Jurkat, Clone E6-1 (cell line): Measurements from ENCODE around the gene IL19.

Experiments used
- DNase-seq: peaks from one replicate; pipeline ENCODE4 v3.0.0-alpha.2; 2011; ENCODE audit warnings: low read depth, low spot score
- H3K4me3 ChIP-seq: 2 replicates; pipeline ENCODE4 v1.5.1; 2011; ENCODE audit warnings: mild to moderate bottlenecking, low read length, control low read depth, moderate library complexity

Gene IL19

DNA sequence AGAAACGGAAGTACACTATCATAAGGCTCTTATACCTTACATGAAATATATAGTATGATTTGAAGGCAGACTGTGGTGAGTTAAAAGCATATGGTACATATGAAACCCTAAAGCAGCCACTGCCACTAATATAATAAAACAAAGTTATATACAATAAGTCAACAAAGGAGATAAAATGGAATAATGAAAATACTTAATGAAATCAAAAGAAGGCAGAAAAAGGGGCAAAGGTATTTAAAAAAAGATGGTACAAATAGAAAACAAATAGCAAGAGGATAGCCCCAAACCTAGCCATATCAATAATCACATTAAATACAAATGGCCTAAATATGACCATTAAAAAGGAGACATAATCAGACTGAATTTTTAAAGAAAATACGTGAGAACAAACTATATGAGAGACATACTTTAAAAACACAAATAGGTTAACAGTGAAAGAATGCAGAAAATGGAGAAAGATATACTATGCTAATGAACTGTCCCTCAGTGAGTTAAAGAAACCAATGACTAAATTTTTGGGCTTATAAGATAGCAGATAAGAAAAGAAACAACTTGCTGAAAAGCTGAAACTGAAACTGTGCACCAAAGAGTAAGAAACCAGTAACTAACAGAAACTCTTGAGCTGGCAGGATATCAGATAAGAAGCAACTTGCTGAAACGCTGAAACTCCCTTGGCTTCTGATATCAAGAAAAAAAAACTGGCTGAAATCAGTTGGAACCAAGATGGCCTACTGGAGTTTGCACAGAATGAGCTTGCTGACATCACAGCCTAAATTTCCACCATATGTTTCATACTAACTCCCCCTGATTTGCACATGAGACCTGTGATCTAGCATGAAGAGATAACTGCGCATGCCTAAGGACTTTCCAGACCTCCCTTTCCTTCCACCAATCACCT lies 46.1 kb downstream of the IL19 start:
- H3K4me3 ChIP-seq: no peak overlapping the region
- peak; percentile 76 for DNase-seq

DNA sequence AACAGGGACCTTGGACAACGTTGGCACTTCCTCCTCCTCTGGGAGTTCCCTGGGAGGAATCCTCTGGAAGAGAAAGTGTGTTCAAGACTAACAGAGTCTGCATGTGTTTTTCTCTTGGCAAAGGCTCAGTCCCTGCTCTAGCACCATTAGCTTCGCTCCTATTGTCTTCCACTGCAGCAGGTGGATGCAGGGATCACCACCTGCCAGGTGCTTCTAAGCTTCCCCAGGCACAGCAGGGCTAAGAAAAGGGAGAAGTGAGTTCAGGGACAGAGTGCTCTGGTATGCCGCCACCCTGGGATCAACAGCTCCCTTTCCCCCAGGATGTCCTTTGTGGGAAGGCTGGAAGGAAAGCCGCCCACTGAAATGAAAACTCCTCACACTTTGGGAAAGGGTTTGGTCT lies 50.9 kb downstream of the IL19 start:
- H3K4me3 ChIP-seq: no peak overlapping the region
- no peak for DNase-seq

DNA sequence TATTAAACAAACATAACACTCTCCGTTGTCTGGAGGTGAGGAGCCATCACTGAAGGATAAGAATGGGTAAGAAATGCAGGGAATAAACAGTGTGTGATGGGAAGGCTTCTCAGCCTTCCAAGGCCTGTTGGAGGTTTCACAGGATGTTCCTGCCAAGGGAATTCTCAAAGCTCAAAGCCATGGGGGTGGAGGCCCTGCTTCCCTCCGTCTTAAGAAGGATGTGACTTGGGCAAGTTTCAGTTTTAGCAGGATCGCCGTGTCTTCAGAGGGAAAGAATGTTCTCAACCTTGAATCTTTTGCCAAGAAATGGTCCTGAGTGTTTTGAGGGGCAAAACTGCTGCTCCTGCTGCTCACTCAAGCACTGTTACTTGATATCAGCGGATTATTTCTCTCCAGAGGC lies 53.2 kb downstream of the IL19 start:
- DNase-seq: no peak
- no peak overlapping the region for H3K4me3 ChIP-seq

DNA sequence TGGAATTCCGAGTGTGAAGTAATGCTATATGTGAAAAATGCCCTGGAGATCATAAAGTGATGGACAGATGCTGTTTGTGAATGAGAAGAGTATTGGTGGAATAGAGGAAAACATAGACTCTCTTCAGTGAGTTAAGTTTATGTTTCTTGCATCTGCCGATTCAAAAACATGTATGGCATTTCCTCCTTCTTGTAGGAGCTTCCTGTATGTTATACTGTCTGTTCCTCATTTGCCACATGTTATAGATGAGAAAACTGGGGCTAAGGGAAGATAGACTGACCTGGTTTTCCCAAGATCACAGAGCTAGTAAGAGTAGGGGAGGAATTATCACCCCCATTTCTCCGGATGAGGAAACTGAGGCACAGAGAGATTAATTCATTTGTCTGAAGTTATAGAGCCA lies 53.8 kb downstream of the IL19 start:
- DNase-seq: no peak
- H3K4me3 ChIP-seq: no peak overlapping the region

DNA sequence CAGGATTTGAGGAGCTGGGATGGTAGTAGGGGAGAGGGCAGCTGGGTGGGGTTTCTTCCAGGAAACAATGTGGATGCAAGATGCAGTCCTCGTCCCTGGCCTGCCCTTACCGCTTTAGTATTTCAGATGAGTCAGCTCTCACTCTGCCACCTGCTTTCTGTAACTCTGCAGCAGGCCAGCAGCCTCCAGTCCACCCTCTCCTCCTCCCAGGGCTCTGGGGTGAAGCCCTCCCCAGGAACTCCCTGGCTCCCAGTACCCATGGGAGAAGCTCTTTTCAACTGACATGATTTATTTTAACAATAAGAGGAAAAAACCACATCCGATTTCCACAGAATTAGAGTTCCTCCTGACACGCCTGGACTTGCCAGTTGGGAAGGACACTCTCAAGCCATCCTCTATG lies 55.8 kb downstream of the IL19 start:
- no peak for DNase-seq
- H3K4me3 ChIP-seq: no peak overlapping the region

DNA sequence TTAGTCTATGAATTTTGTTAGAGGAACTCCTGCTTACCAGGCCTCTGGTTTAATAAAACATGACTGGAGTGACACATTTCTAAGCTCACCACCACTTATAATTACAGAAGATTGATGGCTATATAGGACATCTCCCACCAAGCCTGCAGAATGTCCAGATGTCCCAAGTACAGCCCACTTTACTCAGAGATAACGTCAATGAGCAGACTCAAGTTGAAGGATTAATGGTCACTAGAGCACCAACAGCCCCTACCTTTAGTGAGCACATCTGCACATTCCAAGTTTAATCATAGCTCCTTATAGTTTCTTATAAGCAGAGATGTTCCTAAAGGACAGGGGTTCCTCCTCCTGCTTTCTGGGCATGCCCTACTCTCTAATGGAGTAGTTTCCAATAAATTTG lies 57.5 kb downstream of the IL19 start:
- no peak for DNase-seq
- no peak overlapping the region for H3K4me3 ChIP-seq

DNA sequence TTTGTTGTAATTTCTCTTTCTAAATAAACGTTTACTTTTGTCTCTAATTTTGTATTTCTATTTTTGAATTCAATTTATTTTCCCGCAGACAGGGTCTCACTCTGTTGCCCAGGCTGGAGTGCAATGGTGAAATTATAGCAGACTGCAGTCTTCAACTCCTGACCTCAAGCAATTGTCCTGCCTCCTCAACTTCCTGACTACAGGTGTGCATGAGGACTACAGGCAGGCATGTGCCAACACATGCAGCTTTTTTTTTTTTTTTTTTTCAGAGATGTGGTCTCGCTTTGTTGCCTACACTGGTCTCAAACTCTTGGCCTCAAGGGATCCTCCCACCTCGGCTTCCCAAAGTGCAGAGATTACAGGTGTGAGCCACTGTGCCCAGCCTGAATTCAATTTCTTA lies 58.2 kb downstream of the IL19 start:
- no peak overlapping the region for H3K4me3 ChIP-seq
- DNase-seq: peak; percentile 17

DNA sequence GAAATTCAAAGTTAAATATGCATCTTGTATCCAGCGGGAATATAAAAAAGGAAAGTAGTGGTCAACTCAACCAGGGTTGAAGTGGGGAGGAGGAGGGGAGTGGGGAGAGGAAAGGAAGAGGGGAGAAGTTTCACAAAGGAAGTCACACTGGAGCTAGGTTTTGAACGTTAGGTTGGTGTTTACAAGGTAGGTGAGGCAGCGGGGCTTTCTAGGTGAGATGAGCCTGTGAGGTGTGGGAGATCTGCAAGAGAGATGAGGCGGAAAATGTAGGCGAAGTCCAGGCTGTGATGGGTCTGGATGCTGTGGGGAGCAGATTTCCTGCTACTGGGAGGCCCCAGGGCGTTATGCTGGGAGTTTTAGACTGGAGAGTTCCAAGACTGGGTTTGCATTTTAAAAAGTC lies 58.7 kb downstream of the IL19 start:
- no peak overlapping the region for H3K4me3 ChIP-seq
- no peak for DNase-seq

DNA sequence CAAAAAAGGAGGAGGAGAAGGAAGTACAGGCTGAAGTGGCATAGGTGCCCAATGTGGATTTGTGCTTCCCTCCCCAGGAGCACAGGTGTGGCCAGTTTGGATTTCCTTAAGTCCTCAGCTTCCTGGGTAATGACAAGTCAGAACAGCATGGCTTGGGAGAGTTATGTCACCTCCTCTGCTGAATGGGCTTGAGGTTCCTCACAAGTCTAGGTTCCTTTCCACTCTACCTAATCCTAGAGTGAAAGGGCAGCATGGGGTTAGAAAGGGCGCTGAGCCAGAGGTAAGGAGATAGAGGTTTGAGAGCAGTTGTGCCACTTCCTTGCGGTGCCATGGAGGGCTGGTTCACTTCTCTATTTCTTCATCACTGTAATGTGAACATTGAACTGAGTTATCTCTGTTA lies 59.3 kb downstream of the IL19 start:
- DNase-seq: peak; percentile 22

DNA sequence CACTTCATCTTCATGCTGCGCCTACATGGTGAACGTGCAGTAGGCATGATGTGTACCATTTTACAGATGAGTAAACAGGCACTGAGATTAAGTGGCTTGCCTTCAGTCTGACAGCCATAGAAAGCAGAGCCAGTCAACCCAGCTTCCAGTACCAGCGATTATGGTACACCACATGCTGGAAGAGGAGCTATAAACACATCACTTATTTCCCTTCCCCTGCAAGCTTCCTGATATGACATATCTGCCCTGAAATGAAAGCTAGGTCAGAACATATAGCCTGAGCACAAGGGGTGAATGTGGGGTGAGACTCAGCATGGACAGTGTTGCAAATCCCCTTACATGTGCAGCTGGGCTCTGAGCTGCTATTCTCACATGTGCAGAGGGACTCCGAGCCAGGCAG lies 61.1 kb downstream of the IL19 start:
- no peak for DNase-seq
- H3K4me3 ChIP-seq: no peak overlapping the region

More for the DNA sequence above, 59.3 kb downstream of the IL19 start:
- H3K4me3 ChIP-seq: no peak overlapping the region

DNA sequence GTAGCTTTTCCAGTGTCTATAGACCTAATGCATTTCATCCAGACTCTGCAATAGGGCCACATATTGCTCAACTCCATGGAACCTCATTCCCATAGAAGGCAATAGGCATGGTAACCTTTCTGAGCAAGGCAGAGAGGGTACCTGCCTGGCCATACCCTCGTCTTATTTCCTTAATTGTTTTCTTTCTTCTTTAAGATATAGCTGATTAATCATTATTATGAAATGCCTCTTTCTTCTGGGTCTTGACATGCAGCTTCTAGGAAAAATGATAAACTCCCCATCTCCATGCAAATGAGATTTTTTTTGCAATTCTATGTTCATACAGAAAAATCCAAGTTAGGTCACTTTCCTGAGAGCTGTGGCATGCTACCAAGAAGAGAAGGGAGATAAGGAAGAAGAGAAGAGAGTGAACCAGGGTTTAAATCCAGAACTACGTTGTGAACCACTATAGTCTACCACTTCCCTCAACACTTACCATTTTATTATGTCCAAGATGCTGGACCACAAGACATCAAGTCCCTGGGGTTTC lies 61.8 kb downstream of the IL19 start:
- no peak for DNase-seq
- H3K4me3 ChIP-seq: no peak overlapping the region

DNA sequence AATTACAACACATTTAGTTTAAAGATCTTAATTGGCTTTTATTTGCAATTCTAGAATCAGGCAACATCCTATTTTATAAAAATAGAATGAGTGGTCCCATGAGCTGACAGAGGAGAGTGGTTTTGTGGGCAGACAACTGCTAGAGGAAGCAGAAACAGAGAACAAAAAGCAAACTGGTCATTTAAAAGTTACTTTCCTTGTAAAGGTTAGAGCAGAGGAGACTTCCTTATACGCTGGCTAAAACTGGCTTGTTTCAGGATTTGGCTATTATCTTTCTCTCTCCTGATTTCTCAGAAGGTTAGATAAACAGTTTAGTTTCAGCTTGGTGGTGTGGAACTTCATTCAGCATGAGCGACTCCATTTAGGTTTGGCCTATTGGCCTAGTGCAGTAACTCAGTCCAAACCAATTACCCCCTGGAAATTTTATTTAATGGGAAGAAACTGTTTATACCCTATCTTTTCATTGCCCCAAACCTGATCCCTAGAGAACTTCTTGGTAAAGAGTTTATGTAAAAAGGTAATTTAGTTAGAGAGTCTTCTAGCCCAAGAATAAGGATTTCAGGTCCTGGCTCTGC lies 62.6 kb downstream of the IL19 start:
- H3K4me3 ChIP-seq: no peak overlapping the region
- DNase-seq: no peak

DNA sequence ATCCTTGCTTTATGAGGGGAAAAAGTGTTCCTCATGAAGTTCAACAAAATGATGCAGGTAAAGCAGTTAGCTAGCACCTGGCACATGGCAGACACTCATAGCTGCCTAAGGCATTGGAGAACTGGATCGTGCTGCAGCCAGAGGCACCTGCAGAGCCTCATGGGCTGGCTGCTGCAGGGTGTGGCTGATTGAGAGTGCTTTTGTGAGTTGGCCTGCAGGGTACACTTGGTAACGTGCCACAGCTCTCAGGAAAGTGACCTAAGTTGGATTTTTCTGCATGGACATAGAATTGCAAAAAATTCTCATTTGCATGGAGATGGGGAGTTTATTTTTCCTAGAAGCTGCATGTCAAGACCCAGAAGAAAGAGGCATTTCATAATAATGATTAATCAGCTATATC lies 63.2 kb downstream of the IL19 start:
- DNase-seq: no peak
- H3K4me3 ChIP-seq: no peak overlapping the region

DNA sequence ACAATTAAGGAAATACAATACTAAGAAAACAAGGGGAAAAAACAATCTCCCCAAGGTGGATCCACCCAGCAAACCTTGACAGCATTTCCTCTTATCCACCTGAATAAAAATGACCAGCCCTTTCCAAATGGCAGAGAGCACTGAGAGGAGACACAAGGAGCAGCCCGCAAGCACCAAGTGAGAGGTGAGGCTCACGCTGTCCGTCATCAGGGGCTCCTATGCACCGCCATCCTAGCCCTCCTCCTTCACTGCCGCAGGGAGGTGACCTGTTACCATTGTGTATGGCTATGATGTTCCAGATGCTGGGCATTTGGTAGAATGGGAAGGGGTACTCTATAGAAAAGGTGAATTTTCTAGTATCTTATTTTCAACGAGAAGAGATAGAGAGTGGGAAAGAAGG lies 63.6 kb downstream of the IL19 start:
- no peak overlapping the region for H3K4me3 ChIP-seq
- no peak for DNase-seq

DNA sequence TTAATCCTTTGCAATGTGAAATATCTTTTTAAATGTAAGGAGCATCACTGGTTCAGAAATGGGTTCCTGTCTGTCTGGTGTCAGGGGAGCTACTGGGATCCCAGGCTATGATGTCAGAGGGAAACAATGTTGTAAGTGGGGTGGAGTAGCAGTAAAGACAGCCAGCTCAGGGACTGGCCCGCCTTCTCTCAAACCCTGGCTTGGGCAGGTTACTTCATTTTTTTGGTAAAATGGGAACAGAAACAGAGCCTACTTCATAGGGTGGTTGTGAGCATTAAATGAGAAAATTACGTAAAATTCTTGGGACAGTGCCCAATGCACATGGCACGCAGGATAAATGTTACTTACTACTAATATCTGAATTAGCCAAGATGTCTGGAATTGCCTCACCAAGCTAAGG lies 64.1 kb downstream of the IL19 start:
- no peak for DNase-seq
- H3K4me3 ChIP-seq: no peak overlapping the region

DNA sequence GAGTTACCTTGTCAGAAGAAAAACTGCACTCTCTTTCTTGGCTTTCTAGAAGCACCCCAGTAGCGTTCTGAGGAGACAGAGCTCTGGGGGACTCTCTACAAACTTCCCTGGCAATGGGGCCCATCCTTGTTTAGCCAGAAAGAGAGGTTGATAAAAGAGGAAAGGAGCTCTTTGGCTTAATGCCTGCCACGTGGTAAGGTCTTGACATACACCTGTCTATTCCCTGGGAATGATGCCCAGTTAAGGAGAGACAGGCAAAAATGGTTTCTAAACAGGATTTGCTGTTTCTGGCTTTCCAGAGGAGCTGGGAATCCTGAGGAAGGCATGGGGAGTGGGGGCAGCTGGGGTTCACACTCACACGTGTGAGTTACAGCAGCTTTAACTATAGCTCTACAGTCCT lies 64.6 kb downstream of the IL19 start:
- no peak for DNase-seq

DNA sequence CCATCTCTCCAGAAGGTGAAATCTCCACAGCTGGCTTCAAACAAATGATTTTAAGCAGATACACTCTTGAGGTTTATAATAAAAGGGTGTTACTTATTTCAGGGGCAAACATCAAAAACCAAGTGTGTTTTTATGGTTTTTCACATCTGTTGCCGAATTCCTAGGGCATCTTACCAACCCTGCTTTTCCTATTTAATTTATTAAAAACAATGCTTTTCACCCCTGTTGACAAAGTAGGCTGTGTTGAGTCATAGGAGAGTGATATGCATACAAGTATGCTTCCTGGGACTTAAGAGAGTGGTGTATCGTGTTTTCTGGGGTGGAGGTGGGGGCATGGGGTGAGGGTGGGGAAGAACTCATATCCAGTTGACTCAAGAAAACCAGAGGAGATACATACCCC lies 65.5 kb downstream of the IL19 start:
- no peak for DNase-seq
- H3K4me3 ChIP-seq: no peak overlapping the region

More for the DNA sequence above, 64.6 kb downstream of the IL19 start:
- no peak overlapping the region for H3K4me3 ChIP-seq

DNA sequence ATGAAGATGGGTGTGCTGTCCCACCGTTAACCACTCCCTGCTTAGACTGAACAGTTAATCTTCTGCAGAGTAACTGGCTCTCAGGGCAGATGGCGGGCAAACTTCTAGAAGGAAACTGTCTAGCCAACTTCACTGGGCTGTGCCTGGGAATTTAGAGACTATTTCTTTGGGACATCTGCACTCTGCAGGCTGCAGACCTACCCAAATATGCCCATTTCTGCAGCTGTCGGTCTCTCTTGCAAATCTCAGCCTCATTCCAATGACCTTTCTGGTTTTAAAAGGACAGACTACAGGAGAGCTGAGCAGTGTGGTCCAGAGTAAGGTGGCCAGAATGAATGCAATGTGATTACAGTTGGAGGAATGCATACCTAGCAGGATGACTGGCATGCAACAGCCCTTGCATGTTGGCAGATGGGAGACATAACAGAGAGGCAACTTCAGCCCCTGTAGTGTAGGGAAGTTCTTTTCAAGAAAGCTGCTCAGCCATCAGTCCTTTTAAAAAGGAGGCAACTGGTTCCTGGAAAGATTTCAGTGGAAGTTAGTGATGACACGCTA lies 68.5 kb downstream of the IL19 start:
- DNase-seq: no peak
- no peak overlapping the region for H3K4me3 ChIP-seq

DNA sequence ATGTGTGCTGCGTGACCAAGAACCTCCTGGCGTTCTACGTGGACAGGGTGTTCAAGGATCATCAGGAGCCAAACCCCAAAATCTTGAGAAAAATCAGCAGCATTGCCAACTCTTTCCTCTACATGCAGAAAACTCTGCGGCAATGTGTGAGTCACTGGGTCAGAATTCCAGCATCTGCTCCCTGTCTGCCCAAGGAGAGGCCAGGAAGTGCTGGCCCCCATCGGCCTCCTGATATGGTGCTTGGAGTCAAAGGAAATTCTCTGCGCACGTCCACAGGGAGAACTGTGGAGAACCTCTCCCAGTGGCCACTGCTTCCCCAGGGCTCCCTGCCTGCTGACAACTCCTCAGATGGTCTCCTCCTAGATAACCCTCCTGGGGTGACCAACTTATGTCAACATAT lies 69.3 kb downstream of the IL19 start:
- DNase-seq: no peak
- no peak overlapping the region for H3K4me3 ChIP-seq

DNA sequence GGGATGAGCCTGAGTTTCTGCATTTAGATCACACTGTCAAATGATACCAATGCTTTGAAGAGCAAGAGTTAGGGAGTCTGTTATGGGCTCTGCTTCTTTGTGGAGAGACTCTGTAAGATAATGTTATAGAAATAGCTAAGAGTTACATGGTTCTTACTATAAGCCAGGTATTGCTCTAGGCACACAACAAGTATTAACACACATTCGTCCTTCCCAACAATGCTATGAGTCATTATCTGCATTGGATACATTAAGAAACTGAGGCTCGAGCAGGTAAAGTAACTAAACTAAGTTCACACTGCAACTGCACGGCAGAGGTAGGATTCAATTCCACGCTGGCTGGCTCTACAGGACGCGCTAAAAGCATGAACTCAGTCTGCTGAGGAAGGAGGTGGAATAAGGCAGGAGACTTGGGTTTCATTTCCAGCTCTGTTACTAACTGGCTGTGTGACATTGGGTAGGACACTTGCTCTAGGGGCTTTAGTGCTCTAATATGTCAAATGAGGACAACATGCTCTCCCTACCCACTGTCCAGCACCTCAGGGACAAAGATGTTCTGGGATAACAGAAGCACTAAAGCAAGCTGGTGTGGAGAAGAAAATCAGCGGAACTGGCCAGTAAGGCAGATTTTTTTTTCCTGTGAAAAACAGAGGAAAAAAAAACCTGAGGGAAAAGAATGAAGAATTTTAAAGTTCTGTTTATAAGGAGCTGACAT lies 71.2 kb downstream of the IL19 start:
- no peak overlapping the region for H3K4me3 ChIP-seq
- DNase-seq: no peak
